Measurements from ENCODE around the gene CSPG4.

GRCh38 chr15:75666823-75667501, 45.7 kb downstream of the CSPG4 start:
- TF ChIP-seq, protein P1, sequence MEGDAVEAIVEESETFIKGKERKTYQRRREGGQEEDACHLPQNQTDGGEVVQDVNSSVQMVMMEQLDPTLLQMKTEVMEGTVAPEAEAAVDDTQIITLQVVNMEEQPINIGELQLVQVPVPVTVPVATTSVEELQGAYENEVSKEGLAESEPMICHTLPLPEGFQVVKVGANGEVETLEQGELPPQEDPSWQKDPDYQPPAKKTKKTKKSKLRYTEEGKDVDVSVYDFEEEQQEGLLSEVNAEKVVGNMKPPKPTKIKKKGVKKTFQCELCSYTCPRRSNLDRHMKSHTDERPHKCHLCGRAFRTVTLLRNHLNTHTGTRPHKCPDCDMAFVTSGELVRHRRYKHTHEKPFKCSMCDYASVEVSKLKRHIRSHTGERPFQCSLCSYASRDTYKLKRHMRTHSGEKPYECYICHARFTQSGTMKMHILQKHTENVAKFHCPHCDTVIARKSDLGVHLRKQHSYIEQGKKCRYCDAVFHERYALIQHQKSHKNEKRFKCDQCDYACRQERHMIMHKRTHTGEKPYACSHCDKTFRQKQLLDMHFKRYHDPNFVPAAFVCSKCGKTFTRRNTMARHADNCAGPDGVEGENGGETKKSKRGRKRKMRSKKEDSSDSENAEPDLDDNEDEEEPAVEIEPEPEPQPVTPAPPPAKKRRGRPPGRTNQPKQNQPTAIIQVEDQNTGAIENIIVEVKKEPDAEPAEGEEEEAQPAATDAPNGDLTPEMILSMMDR (IDR thresholded peaks at IDR 0.05 in 8 of 11, conservative IDR thresholded peaks at IDR 0.05 in 3 of 11): no peak
- TF ChIP-seq POLR2AphosphoS5 (IDR thresholded peaks at IDR 0.05) (peak in 2 of 3 donors; percentile 40 to 48), POLR2A (IDR thresholded peaks at IDR 0.05) (no peak)
